Measurements from ENCODE around the gene ARRDC1. TPM values are rescaled to one million over a fixed set of nuclear protein-coding genes. Genes with fewer than 3 reads are reported as not detected.
"Not testable (repeated sequence)": the region's sequence is repeated elsewhere in the genome, so short reads cannot be mapped to it uniquely, and the experiment has no call there.

ARRDC1 gene
- total RNA-seq, 4 donors from 2014 or later, result 53.3 to 121 (median 89.6) TPM

DNA sequence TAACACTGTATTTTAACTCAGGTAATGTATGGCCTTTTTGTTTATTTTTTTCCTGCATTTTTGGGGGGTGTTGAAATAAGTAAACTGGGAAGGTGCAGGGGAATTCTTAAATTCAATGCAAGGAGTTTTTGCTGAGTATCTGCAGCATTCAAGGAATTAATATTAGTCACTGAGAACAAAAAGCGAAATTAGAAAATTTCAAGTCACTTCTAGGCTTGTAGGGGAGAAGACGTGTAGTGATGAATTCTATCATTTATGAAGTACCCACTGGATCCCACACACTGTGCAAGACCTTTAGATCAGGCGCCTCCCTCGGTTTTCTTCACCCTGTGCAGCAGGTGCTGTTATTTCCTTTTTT is 14.5 kb downstream of the ARRDC1 start:
- TF ChIP-seq, protein P1, sequence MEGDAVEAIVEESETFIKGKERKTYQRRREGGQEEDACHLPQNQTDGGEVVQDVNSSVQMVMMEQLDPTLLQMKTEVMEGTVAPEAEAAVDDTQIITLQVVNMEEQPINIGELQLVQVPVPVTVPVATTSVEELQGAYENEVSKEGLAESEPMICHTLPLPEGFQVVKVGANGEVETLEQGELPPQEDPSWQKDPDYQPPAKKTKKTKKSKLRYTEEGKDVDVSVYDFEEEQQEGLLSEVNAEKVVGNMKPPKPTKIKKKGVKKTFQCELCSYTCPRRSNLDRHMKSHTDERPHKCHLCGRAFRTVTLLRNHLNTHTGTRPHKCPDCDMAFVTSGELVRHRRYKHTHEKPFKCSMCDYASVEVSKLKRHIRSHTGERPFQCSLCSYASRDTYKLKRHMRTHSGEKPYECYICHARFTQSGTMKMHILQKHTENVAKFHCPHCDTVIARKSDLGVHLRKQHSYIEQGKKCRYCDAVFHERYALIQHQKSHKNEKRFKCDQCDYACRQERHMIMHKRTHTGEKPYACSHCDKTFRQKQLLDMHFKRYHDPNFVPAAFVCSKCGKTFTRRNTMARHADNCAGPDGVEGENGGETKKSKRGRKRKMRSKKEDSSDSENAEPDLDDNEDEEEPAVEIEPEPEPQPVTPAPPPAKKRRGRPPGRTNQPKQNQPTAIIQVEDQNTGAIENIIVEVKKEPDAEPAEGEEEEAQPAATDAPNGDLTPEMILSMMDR (IDR thresholded peaks at IDR 0.05), result no peak
- no peak for TF ChIP-seq POLR2A (IDR thresholded peaks at IDR 0.05)
- H3K27ac ChIP-seq, result peak overlapping the region; percentile 88 to 94 (median 92)
- no peak for DNase-seq
- no peaks in the 10 kb centered on the region for H3K9me3 ChIP-seq
- H3K27me3 ChIP-seq, result no peaks in the 10 kb centered on the region
- H3K36me3 ChIP-seq, result peaks cover 7 to 38% (median 8%) of the 10 kb centered on the region in 3 donors
- peak overlapping the region; percentile 60 to 92 (median 72) for H3K4me3 ChIP-seq
- H3K4me1 ChIP-seq, result peaks cover 27 to 69% (median 38%) of the 10 kb centered on the region in 3 donors
- intact Hi-C loops (cut with DNase I), result no loop called here
- WGBS, 2 donors, result 30 to 46% methylated on average over 4 of the region's 4 CpGs

DNA sequence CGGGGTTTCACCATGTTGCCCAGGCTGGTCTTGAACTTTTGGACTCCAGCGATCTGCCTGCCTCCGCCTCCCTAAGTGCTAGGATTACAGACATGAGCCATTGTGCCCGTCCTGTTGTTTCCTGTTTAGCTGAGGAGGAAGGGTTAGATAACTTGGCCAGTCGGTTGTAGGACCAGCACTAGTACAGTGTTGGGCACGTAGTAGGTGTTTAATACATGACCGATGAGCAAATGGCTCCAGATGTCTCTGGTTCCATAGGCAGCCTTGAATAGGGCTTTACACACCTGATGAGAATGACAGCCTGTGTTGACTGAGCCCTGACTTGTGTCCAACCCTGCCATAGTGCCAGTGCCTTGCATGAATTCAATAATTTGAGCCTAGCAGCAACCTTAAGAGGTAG is 15.1 kb downstream of the ARRDC1 start:
- Histone ChIP-seq H3K9me3 (no peaks in the 10 kb centered on the region), H3K4me3 (peak overlapping the region in 2 of 4 donors; percentile 22 to 79), H3K4me1 (peaks cover 27 to 68% (median 38%) of the 10 kb centered on the region in 3 donors), H3K36me3 (peaks cover 2 to 32% (median 3%) of the 10 kb centered on the region in 3 donors), H3K27ac (peak overlapping the region in 2 of 4 donors; percentile 90 to 94), H3K27me3 (no peaks in the 10 kb centered on the region)
- DNase-seq, result no peak
- 65 to 76% methylated on average over 6 to 7 of the region's 7 CpGs for WGBS, 2 donors
- intact Hi-C loops (cut with DNase I), result no loop called here
- no peak for TF ChIP-seq POLR2A (IDR thresholded peaks at IDR 0.05)
- TF ChIP-seq, protein P1 (IDR thresholded peaks at IDR 0.05), result no peak

DNA sequence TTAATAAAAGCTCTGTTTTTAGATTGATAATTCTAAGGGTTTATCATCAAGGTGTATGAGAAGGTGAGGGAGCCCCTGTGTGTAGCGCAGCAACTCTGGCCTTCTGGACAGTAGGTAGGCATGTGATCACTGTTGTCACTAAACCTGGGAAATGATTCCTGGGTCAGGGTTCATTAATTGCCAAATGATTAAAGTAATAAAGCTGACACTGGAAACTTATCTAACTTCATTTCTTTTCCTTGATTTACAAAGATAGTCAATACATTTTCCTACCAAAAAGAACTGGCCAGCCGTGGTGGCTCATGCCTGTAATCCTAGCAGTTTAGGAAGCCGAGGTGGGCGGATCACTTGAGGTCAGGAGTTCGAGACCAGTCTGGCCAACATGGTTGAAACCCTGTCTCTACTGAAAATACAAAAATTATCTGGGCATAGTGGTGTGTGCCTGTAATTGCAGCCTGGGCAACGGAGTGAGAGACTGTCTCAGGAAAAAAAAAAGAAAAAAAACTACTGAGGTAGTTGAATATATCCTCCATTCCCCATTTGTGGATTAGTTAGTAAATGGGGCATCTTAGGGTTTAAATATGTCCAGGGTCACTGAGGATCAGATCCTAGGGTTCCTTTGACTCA is 15.8 kb downstream of the ARRDC1 start:
- Histone ChIP-seq H3K27ac (peak overlapping the region in 2 of 4 donors; percentile 13 to 90), H3K4me1 (peaks cover 27 to 71% (median 37%) of the 10 kb centered on the region in 3 donors), H3K27me3 (no peaks in the 10 kb centered on the region), H3K4me3 (no peak overlapping the region), H3K36me3 (peaks cover 0 to 25% (median 0%) of the 10 kb centered on the region in 3 donors), H3K9me3 (no peaks in the 10 kb centered on the region)
- whole genome bisulfite sequencing, 2 donors, result 45 to 50% methylated on average over 6 of the region's 6 CpGs
- no peak for TF ChIP-seq POLR2A (IDR thresholded peaks at IDR 0.05)
- TF ChIP-seq, protein P1 (IDR thresholded peaks at IDR 0.05), result peak in 5 of 6 experiments; percentile 13 to 50 (median 40)
- intact Hi-C loops (cut with DNase I), result no loop called here
- no peak for DNase-seq

DNA sequence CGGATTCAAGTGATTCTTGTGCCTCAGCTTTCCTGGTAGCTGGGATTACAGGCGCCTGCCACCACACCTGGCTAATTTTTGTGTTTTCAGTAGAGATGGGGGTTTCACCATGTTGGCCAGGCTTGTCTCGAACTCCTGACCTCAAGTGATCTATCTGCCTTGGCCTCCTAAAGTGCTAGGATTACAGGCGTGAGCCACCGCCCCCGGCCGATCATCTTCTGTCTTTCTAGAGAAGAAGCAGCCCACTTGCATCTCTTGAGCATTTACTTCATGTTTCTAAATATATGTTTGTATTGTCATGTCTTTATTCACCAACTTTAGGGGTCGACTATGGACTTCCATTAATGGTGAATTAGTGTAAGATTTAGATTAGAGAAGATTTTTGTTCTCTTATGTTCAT is 16.7 kb downstream of the ARRDC1 start:
- H3K4me3 ChIP-seq; H3K9me3 ChIP-seq; H3K27ac ChIP-seq; DNase-seq; H3K27me3 ChIP-seq; intact Hi-C loops (cut with DNase I): not testable (repeated sequence)
- H3K36me3 ChIP-seq, result peaks cover 0 to 16% (median 0%) of the 10 kb centered on the region in 3 donors
- 83 to 91% methylated on average over 6 to 8 of the region's 8 CpGs for WGBS, 2 donors
- H3K4me1 ChIP-seq, result peaks cover 25 to 66% (median 35%) of the 10 kb centered on the region in 3 donors

DNA sequence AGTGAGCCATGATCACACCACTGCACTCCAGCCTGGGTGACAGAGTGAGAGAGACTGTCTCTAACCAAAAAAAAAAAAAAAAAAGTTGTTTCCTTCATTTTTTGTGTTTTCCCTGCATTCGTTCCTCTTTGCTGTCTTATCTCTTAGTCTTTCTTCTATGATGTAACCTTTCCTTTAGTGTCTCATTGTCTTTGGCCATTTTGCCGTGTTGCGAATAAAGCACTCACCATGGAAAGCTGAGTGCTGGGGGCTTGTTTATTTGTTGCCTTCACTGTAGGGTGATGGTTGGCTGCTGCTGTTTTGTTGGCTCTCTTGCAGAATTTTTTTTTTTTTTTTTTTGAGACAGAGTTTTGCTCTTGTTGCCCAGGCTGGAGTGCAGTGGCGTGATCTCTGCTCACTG is 21.0 kb downstream of the ARRDC1 start:
- no peak for DNase-seq
- TF ChIP-seq POLR2A (IDR thresholded peaks at IDR 0.05), result no peak
- TF ChIP-seq, protein P1 (IDR thresholded peaks at IDR 0.05), result no peak
- no peak overlapping the region for H3K4me3 ChIP-seq
- peaks cover 8 to 77% (median 30%) of the 10 kb centered on the region in 3 donors for H3K4me1 ChIP-seq
- H3K9me3 ChIP-seq, result no peaks in the 10 kb centered on the region
- H3K36me3 ChIP-seq, result peaks cover 0 to 15% (median 0%) of the 10 kb centered on the region in 3 donors
- no peaks in the 10 kb centered on the region for H3K27me3 ChIP-seq
- intact Hi-C loops (cut with DNase I), result no loop called here
- no peak overlapping the region for H3K27ac ChIP-seq
- 78 to 84% methylated on average over 4 of the region's 4 CpGs for WGBS, 2 donors

DNA sequence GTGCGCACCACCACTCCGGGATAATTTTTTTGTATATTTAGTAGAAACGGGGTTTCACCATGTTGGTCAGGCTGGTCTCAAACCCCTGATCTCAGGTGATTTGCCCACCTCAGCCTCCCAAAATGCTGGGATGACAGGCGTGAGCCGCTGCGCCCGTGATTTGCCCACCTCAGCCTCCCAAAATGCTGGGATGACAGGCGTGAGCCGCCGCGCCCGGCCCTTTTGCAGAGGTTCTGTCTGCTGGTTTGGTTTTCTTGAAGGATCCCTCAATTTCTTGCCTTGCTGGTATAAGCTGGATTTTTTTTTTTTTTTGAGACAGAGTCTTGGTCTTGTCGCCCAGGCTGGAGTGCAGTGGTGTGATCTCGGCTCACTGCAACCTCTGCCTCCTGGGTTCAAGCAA is 21.9 kb downstream of the ARRDC1 start:
- H3K9me3 ChIP-seq; intact Hi-C loops (cut with DNase I); DNase-seq; H3K4me3 ChIP-seq; H3K27ac ChIP-seq; H3K27me3 ChIP-seq: not testable (repeated sequence)
- WGBS, 2 donors, result 98% methylated on average over 12 of the region's 14 CpGs; no CpG with 5 or more reads in 1 of the 2 donors
- Histone ChIP-seq H3K36me3 (peaks cover 0 to 15% (median 0%) of the 10 kb centered on the region in 3 donors), H3K4me1 (peaks cover 8 to 77% (median 24%) of the 10 kb centered on the region in 3 donors)
